K562 (cell line): ENCODE data around the gene PTRH2. TPM values are rescaled to one million over a fixed set of nuclear protein-coding genes. Genes with fewer than 3 reads are reported as not detected.

Source experiments
- AFF4 ChIP-seq: sonication (generic); formaldehyde crosslinking; IDR thresholded peaks from 2 replicates; pipeline ENCODE4 v1.8.0; 2023; ENCODE audit warnings: mild to moderate bottlenecking, missing genetic modification reagents
- BRD4 ChIP-seq: fragments of 200-600 bp; sonication (generic); IDR thresholded peaks from 2 replicates; pipeline ENCODE4 v1.6.1; 2017; ENCODE audit warnings: inconsistent platforms
- CREB3 ChIP-seq: fragments of 450-650 bp; conservative IDR thresholded peaks from 2 replicates; pipeline ENCODE4 v1.6.1; 2016; ENCODE audit warnings: missing genetic modification characterization, low read depth, mild to moderate bottlenecking, missing compliant biosample characterization, moderate library complexity
- DPF2 ChIP-seq: fragments of 450-650 bp; IDR thresholded peaks from 2 replicates; pipeline ENCODE4 v1.6.1; 2016
- FOXA1 ChIP-seq: fragments of 450-650 bp; IDR thresholded peaks from 2 replicates; pipeline ENCODE4 v1.6.1; 2016; ENCODE audit warnings: mild to moderate bottlenecking, borderline replicate concordance
- MITF ChIP-seq: IDR thresholded peaks from 2 replicates; pipeline ENCODE4 v1.6.1; 2014; ENCODE audit warnings: antibody characterized with exemption
- RBM17 ChIP-seq: fragments of 200-400 bp; formaldehyde crosslinking; IDR thresholded peaks from 2 replicates; pipeline ENCODE4 v1.6.1; 2017; ENCODE audit warnings: low read depth, mild to moderate bottlenecking, low read length, borderline replicate concordance
- SMARCE1 ChIP-seq: fragments of 450-650 bp; IDR thresholded peaks from 2 replicates; pipeline ENCODE4 v1.7.1; 2016; ENCODE audit warnings: mild to moderate bottlenecking
- TAF9B ChIP-seq: fragments of 450-650 bp; IDR thresholded peaks from 2 replicates; pipeline ENCODE4 v1.6.1; 2018; ENCODE audit warnings: mild to moderate bottlenecking; ENCODE audit not compliant: partially characterized antibody
- WHSC1 ChIP-seq: IDR thresholded peaks from one replicate; pipeline ENCODE4 v1.6.1; 2012; ENCODE audit warnings: low read length, control low read depth, inconsistent platforms
- ZKSCAN1 ChIP-seq: fragments of 150-350 bp; IDR thresholded peaks from 2 replicates; pipeline ENCODE4 v1.6.1; 2016; ENCODE audit warnings: low read depth, low read length
- ZNF77 ChIP-seq: fragments of 250-450 bp; sonication (Bioruptor Pico); IDR thresholded peaks from 2 replicates; pipeline ENCODE4 v1.5.0; 2020
- ZNF780A ChIP-seq: fragments of 250-450 bp; sonication (Bioruptor Pico); IDR thresholded peaks from 2 replicates; pipeline ENCODE4 v1.5.0; 2021; ENCODE audit warnings: mild to moderate bottlenecking
- polyA plus RNA-seq, 8 experiments: library from polyadenylated mRNA; depleted of rRNA in 4 of 8; stranded (reverse) in 5 of 8; unstranded in 3 of 8; fragments of >200 nt; fragmentation: Nextera tagmentation in 2 of 8; fragmentation: Illumina TruSeq in 1 of 8; extraction: Ambion mirVana in 2 of 8; extraction: Trizol in 1 of 8; gene quantifications; 2 replicates each; pipeline versions ENCODE4 v1.2.1 to v1.2.3, GENCODE V29; 2011 to 2014; ENCODE audit warnings: inconsistent platforms in 1 of 8, missing spikeins in 1 of 8
- total RNA-seq, 7 experiments: library from RNA; depleted of rRNA in 6 of 7; stranded (reverse); fragments of >200 nt in 6 of 7; fragmentation: Illumina TruSeq in 2 of 7; extraction: Trizol in 2 of 7; gene quantifications; 2 replicates each; pipeline versions ENCODE4 v1.2.1 to v1.2.3, GENCODE V29; 2011 to 2021; ENCODE audit warnings: low replicate concordance in 1 of 7
- TF ChIP-seq, protein P1 (sequence below), 2 experiments: IDR thresholded peaks in 1 of 2; conservative IDR thresholded peaks in 1 of 2; 2 replicates each; pipeline ENCODE4 v1.6.1; 2016; ENCODE audit warnings: low read depth in 2 of 2, mild to moderate bottlenecking in 1 of 2, missing compliant biosample characterization in 1 of 2, missing genetic modification characterization in 1 of 2, moderate library complexity in 1 of 2
- TF ChIP-seq, protein P2 (sequence below): sonication (generic); formaldehyde crosslinking; IDR thresholded peaks from 2 replicates; pipeline ENCODE4 v1.8.0; 2022; ENCODE audit warnings: mild to moderate bottlenecking, missing genetic modification reagents

PTRH2 gene
- total and polyA plus RNA-seq, 9 of the 15 experiments (the other 6 are each of a cell fraction or from before 2014, with no cell fraction given) = 53.1 to 210 (median 126) TPM

GRCh38 chr17:59722623-59723022 lies 15.4 kb upstream of the PTRH2 start (continued):
- TF ChIP-seq AFF4 (CRISPR knock-in tag) (no peak), DPF2 (no peak), SMARCE1 (no peak), FOXA1 (no peak), MITF (no peak), ZKSCAN1 (no peak), ZNF77 (CRISPR knock-in tag) (no peak), CREB3 (no peak), BRD4 (no peak), RBM17 (no peak), WHSC1 (no peak), ZNF780A (CRISPR knock-in tag) (no peak), TAF9B (no peak)
- TF ChIP-seq, protein P1, sequence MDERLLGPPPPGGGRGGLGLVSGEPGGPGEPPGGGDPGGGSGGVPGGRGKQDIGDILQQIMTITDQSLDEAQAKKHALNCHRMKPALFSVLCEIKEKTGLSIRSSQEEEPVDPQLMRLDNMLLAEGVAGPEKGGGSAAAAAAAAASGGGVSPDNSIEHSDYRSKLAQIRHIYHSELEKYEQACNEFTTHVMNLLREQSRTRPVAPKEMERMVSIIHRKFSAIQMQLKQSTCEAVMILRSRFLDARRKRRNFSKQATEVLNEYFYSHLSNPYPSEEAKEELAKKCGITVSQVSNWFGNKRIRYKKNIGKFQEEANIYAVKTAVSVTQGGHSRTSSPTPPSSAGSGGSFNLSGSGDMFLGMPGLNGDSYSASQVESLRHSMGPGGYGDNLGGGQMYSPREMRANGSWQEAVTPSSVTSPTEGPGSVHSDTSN (CRISPR knock-in tag; IDR thresholded peaks at IDR 0.05; ENCODE audit: low read depth) = no peak
- TF ChIP-seq, protein P1 (tag; conservative IDR thresholded peaks at IDR 0.05; ENCODE audit: low read depth) = no peak
- TF ChIP-seq, protein P2, sequence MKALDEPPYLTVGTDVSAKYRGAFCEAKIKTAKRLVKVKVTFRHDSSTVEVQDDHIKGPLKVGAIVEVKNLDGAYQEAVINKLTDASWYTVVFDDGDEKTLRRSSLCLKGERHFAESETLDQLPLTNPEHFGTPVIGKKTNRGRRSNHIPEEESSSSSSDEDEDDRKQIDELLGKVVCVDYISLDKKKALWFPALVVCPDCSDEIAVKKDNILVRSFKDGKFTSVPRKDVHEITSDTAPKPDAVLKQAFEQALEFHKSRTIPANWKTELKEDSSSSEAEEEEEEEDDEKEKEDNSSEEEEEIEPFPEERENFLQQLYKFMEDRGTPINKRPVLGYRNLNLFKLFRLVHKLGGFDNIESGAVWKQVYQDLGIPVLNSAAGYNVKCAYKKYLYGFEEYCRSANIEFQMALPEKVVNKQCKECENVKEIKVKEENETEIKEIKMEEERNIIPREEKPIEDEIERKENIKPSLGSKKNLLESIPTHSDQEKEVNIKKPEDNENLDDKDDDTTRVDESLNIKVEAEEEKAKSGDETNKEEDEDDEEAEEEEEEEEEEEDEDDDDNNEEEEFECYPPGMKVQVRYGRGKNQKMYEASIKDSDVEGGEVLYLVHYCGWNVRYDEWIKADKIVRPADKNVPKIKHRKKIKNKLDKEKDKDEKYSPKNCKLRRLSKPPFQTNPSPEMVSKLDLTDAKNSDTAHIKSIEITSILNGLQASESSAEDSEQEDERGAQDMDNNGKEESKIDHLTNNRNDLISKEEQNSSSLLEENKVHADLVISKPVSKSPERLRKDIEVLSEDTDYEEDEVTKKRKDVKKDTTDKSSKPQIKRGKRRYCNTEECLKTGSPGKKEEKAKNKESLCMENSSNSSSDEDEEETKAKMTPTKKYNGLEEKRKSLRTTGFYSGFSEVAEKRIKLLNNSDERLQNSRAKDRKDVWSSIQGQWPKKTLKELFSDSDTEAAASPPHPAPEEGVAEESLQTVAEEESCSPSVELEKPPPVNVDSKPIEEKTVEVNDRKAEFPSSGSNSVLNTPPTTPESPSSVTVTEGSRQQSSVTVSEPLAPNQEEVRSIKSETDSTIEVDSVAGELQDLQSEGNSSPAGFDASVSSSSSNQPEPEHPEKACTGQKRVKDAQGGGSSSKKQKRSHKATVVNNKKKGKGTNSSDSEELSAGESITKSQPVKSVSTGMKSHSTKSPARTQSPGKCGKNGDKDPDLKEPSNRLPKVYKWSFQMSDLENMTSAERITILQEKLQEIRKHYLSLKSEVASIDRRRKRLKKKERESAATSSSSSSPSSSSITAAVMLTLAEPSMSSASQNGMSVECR (CRISPR knock-in tag) = no peak
